ENCODE data around the gene NOD2.
A peak's percentile ranks its signal among the peaks of the same experiment; 100 is the strongest.

Gene NOD2

DNA sequence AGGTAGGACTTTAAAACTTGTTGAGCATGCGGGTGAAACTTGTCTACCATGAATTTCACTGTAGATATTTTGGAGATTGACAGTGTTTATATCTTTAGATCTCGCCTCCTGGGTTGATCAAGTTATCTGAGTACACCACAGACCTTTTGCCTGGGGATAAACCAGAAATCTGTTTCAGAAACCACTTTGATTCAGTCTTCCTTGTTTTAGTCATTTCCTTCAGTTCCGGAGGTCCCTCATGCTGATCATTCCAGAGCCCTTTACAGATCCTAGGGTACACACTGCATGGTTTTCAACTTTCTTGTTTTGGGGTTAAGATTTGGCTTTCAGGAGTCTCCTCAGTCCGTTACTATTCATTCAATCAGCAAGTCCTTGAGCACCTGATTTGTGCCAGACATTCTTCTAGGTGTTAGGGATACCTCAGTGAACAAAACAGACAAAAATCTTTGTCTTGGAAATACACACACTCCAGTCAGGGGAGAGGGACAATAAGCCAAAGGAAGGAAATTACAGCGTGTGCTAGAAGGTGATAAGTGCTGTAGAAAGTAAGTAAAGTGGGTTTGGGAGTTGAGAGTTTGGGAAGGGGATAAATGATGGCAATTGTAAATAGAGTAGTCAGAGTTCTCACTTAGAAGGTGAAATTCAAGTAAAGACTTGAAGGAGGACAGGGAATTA is 12.2 kb downstream of the NOD2 start:
- 100% methylated on average over 1 of the region's 5 CpGs for WGBS, 2 donors (ENCODE audit: extremely low coverage in 2 of 2, insufficient read length in 2 of 2, insufficient replicate concordance in 1 of 2)
- Histone ChIP-seq H3K4me3 (ENCODE audit: low read length in 2 of 2) (no peak overlapping the region), H3K27ac (replicated peaks; ENCODE audit: low read length) (no peak overlapping the region)

DNA sequence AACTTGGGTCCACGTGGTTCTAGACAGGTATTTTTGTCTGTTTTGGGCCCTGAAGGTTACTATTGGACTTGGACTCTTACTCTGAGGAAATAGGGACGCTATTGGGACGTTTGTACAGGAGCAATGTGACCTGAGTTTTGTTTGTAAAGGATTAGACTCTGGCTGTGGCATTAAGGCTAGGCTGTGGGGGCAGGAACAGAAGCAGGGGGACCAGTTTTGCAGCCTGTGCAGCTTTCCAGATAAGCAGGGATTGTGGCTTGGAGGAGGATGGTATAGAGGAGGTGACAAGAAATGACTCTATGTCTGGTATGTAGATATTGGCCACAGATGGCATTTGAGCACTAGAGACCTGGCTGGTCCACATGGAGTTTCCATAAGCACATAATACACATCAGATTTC is 12.8 kb downstream of the NOD2 start:
- Histone ChIP-seq H3K14ac (ENCODE audit: low read length) (no peak overlapping the region), H3K9ac (ENCODE audit: low read depth, low read length, poor library complexity) (no peak overlapping the region), H3K9me3 (replicated peaks in 1 of 2; ENCODE audit: control insufficient read depth in 2 of 2, insufficient read depth in 1 of 2, low read depth in 1 of 2, low read length in 2 of 2) (peaks cover 7 to 13% of the 10 kb centered on the region in 2 donors), H3K18ac (ENCODE audit: low read length) (no peak overlapping the region), H3K36me3 (replicated peaks in 1 of 2; ENCODE audit: control insufficient read depth in 2 of 2, insufficient read depth in 2 of 2, low read length in 2 of 2) (no peaks in the 10 kb centered on the region), H3K27me3 (ENCODE audit: control insufficient read depth in 3 of 3, insufficient read depth in 3 of 3, low read depth in 1 of 3, low read length in 3 of 3) (peaks cover 0 to 4% (median 0%) of the 10 kb centered on the region in 3 experiments), H3K79me1 (ENCODE audit: low read depth, low read length) (no peaks in the 10 kb centered on the region), H3K27ac (replicated peaks; ENCODE audit: low read length) (no peak overlapping the region), H2AK5ac (ENCODE audit: low read depth, low read length) (no peak overlapping the region), H4K91ac (ENCODE audit: low read depth, low read length, poor library complexity) (no peak overlapping the region), H2BK15ac (ENCODE audit: low read length) (no peak overlapping the region), H3K4ac (ENCODE audit: low read length) (no peak overlapping the region), H2BK5ac (ENCODE audit: low read length) (no peak overlapping the region), H3K23ac (ENCODE audit: low read depth, low read length, poor library complexity) (no peak overlapping the region), H3K4me1 (ENCODE audit: control insufficient read depth in 2 of 2, insufficient read depth in 1 of 2, low read depth in 1 of 2, low read length in 2 of 2) (no peaks in the 10 kb centered on the region), H2BK12ac (ENCODE audit: low read length) (no peak overlapping the region), H4K8ac (ENCODE audit: low read depth, low read length) (no peak overlapping the region), H3K4me3 (ENCODE audit: low read length in 2 of 2) (no peak overlapping the region), H3K4me2 (ENCODE audit: insufficient read depth, low read length, poor library complexity, severe bottlenecking) (no peak overlapping the region), H2BK120ac (ENCODE audit: low read depth, low read length) (no peak overlapping the region), H2AFZ (ENCODE audit: low read length) (no peak overlapping the region)
- WGBS, 2 donors (ENCODE audit: extremely low coverage in 2 of 2, insufficient read length in 2 of 2, insufficient replicate concordance in 1 of 2), result no CpG with 5 or more reads among the region's 3 CpGs
- DNase-seq (ENCODE audit: low spot score), result no peak

More for the DNA sequence above, 12.2 kb downstream of the NOD2 start:
- DNase-seq (ENCODE audit: low spot score), result no peak
- Histone ChIP-seq H4K91ac (ENCODE audit: low read depth, low read length, poor library complexity) (no peak overlapping the region), H2BK12ac (ENCODE audit: low read length) (no peak overlapping the region), H3K36me3 (replicated peaks in 1 of 2; ENCODE audit: control insufficient read depth in 2 of 2, insufficient read depth in 2 of 2, low read length in 2 of 2) (no peaks in the 10 kb centered on the region), H4K8ac (ENCODE audit: low read depth, low read length) (no peak overlapping the region), H3K79me1 (ENCODE audit: low read depth, low read length) (no peaks in the 10 kb centered on the region), H3K4me2 (ENCODE audit: insufficient read depth, low read length, poor library complexity, severe bottlenecking) (no peak overlapping the region), H3K23ac (ENCODE audit: low read depth, low read length, poor library complexity) (no peak overlapping the region), H2BK5ac (ENCODE audit: low read length) (no peak overlapping the region), H2AK5ac (ENCODE audit: low read depth, low read length) (no peak overlapping the region), H3K4me1 (ENCODE audit: control insufficient read depth in 2 of 2, insufficient read depth in 1 of 2, low read depth in 1 of 2, low read length in 2 of 2) (no peaks in the 10 kb centered on the region), H2BK120ac (ENCODE audit: low read depth, low read length) (no peak overlapping the region), H3K9ac (ENCODE audit: low read depth, low read length, poor library complexity) (no peak overlapping the region), H3K27me3 (ENCODE audit: control insufficient read depth in 3 of 3, insufficient read depth in 3 of 3, low read depth in 1 of 3, low read length in 3 of 3) (peaks cover 0 to 4% (median 0%) of the 10 kb centered on the region in 3 experiments), H3K4ac (ENCODE audit: low read length) (no peak overlapping the region), H3K18ac (ENCODE audit: low read length) (no peak overlapping the region), H2AFZ (ENCODE audit: low read length) (no peak overlapping the region), H3K14ac (ENCODE audit: low read length) (no peak overlapping the region), H3K9me3 (replicated peaks in 1 of 2; ENCODE audit: control insufficient read depth in 2 of 2, insufficient read depth in 1 of 2, low read depth in 1 of 2, low read length in 2 of 2) (peaks cover 7 to 13% of the 10 kb centered on the region in 2 donors), H2BK15ac (ENCODE audit: low read length) (no peak overlapping the region)

DNA sequence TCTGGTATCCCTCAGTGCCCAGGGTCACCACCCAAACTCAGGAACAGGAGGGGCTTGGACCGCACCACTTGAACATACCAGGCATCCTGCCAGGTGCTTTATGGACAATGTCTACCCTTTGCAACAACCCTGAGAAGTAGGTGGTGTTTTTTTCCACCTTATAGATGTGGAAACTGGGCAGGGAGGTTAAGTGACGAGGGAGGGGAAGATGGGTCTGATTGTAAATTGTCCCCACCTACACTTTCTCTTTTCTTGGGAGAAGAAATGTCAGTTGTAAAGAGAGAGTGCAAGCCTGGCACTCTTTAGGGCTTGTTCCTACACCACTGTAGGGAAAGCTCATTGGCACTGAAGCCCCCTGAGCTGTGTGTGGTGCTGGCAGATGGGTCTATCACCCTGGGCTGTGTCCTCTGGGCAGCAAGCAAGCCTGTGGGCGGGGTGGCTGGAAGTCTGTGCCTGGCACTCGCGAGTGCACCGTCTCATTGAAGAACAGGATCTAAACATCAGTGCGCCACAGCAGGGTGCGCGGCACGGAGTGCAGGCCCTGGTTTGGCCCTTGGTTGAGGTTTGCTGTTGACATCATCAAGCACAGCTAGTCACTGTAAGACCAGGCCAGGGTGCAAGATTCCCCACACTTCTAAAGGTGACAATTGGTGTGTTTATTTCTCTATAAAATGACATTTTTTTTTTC is 15.1 kb downstream of the NOD2 start:
- H2BK15ac ChIP-seq (ENCODE audit: low read length), result no peak overlapping the region
- H3K4me3 ChIP-seq (ENCODE audit: low read length in 2 of 2), result no peak overlapping the region
- no peak overlapping the region for H2BK12ac ChIP-seq (ENCODE audit: low read length)
- peak overlapping the region; percentile 2 for H3K18ac ChIP-seq (ENCODE audit: low read length)
- H3K9ac ChIP-seq (ENCODE audit: low read depth, low read length, poor library complexity), result peak overlapping the region; percentile 12
- H4K91ac ChIP-seq (ENCODE audit: low read depth, low read length, poor library complexity), result no peak overlapping the region
- H3K4me2 ChIP-seq (ENCODE audit: insufficient read depth, low read length, poor library complexity, severe bottlenecking), result no peak overlapping the region
- no peak overlapping the region for H2AFZ ChIP-seq (ENCODE audit: low read length)
- no peak overlapping the region for H4K8ac ChIP-seq (ENCODE audit: low read depth, low read length)
- no peak overlapping the region for H2BK120ac ChIP-seq (ENCODE audit: low read depth, low read length)
- H3K9me3 ChIP-seq (replicated peaks in 1 of 2; ENCODE audit: control insufficient read depth in 2 of 2, insufficient read depth in 1 of 2, low read depth in 1 of 2, low read length in 2 of 2), result peaks cover 7 to 13% of the 10 kb centered on the region in 2 donors
- no CpG with 5 or more reads among the region's 10 CpGs for WGBS, 2 donors (ENCODE audit: extremely low coverage in 2 of 2, insufficient read length in 2 of 2, insufficient replicate concordance in 1 of 2)
- H3K27me3 ChIP-seq (ENCODE audit: control insufficient read depth in 3 of 3, insufficient read depth in 3 of 3, low read depth in 1 of 3, low read length in 3 of 3), result peaks cover 0 to 4% (median 0%) of the 10 kb centered on the region in 3 experiments
- no peak overlapping the region for H3K27ac ChIP-seq (replicated peaks; ENCODE audit: low read length)
- no peak overlapping the region for H2BK5ac ChIP-seq (ENCODE audit: low read length)
- peak overlapping the region; percentile 47 for H3K14ac ChIP-seq (ENCODE audit: low read length)
- H2AK5ac ChIP-seq (ENCODE audit: low read depth, low read length), result no peak overlapping the region
- no peak overlapping the region for H3K23ac ChIP-seq (ENCODE audit: low read depth, low read length, poor library complexity)
- H3K4ac ChIP-seq (ENCODE audit: low read length), result no peak overlapping the region
- H3K79me1 ChIP-seq (ENCODE audit: low read depth, low read length), result no peaks in the 10 kb centered on the region
- H3K4me1 ChIP-seq (ENCODE audit: control insufficient read depth in 2 of 2, insufficient read depth in 1 of 2, low read depth in 1 of 2, low read length in 2 of 2), result peaks cover 3 to 4% of the 10 kb centered on the region in 2 donors
- DNase-seq (ENCODE audit: low spot score), result no peak
- H3K36me3 ChIP-seq (replicated peaks in 1 of 2; ENCODE audit: control insufficient read depth in 2 of 2, insufficient read depth in 2 of 2, low read length in 2 of 2), result no peaks in the 10 kb centered on the region

DNA sequence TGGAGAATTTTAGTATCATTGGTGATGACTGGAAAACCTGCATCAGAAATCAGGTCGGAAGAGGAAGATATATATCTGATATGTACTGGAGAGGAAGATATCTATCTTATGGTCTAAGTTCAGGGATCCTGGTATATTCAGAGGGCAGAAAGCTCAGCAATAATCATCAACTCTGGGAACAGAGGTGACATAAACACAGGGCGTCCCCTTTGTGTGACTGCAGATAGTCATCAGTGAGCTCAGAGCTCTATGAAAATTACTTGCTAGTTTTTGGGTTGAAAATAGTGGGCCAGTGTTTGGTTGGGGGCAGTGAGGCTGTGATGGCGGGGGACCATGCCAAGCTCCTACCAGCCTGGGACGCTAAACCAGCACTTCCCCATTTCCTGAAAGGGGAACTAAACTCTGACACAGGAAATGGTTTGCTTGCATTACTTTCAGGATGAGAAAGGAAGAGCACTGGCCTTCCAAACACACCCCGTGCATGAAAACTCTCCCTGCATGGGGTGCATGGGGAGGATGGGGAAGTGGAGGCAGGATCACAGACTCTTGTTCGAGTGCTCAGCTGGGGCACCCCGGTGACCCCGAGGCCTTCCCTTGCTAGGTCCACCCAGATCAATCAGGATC is 15.8 kb downstream of the NOD2 start:
- peaks cover 3 to 4% of the 10 kb centered on the region in 2 donors for H3K4me1 ChIP-seq (ENCODE audit: control insufficient read depth in 2 of 2, insufficient read depth in 1 of 2, low read depth in 1 of 2, low read length in 2 of 2)
- no peaks in the 10 kb centered on the region for H3K79me1 ChIP-seq (ENCODE audit: low read depth, low read length)
- no peak overlapping the region for H2BK120ac ChIP-seq (ENCODE audit: low read depth, low read length)
- no peak overlapping the region for H3K27ac ChIP-seq (replicated peaks; ENCODE audit: low read length)
- no peak for DNase-seq (ENCODE audit: low spot score)
- H3K36me3 ChIP-seq (replicated peaks in 1 of 2; ENCODE audit: control insufficient read depth in 2 of 2, insufficient read depth in 2 of 2, low read length in 2 of 2), result no peaks in the 10 kb centered on the region
- H3K9me3 ChIP-seq (replicated peaks in 1 of 2; ENCODE audit: control insufficient read depth in 2 of 2, insufficient read depth in 1 of 2, low read depth in 1 of 2, low read length in 2 of 2), result peaks cover 1 to 8% of the 10 kb centered on the region in 2 donors
- H3K23ac ChIP-seq (ENCODE audit: low read depth, low read length, poor library complexity), result no peak overlapping the region
- H3K18ac ChIP-seq (ENCODE audit: low read length), result no peak overlapping the region
- no peak overlapping the region for H3K4me3 ChIP-seq (ENCODE audit: low read length in 2 of 2)
- H2BK5ac ChIP-seq (ENCODE audit: low read length), result no peak overlapping the region
- H3K4me2 ChIP-seq (ENCODE audit: insufficient read depth, low read length, poor library complexity, severe bottlenecking), result no peak overlapping the region
- H3K14ac ChIP-seq (ENCODE audit: low read length), result no peak overlapping the region
- no peak overlapping the region for H2BK12ac ChIP-seq (ENCODE audit: low read length)
- no peak overlapping the region for H3K9ac ChIP-seq (ENCODE audit: low read depth, low read length, poor library complexity)
- no peak overlapping the region for H2BK15ac ChIP-seq (ENCODE audit: low read length)
- H2AFZ ChIP-seq (ENCODE audit: low read length), result no peak overlapping the region
- no CpG with 5 or more reads among the region's 8 CpGs for WGBS, 2 donors (ENCODE audit: extremely low coverage in 2 of 2, insufficient read length in 2 of 2, insufficient replicate concordance in 1 of 2)
- H3K27me3 ChIP-seq (ENCODE audit: control insufficient read depth in 3 of 3, insufficient read depth in 3 of 3, low read depth in 1 of 3, low read length in 3 of 3), result peaks cover 0 to 4% (median 0%) of the 10 kb centered on the region in 3 experiments
- H4K91ac ChIP-seq (ENCODE audit: low read depth, low read length, poor library complexity), result no peak overlapping the region
- no peak overlapping the region for H2AK5ac ChIP-seq (ENCODE audit: low read depth, low read length)
- no peak overlapping the region for H3K4ac ChIP-seq (ENCODE audit: low read length)
- H4K8ac ChIP-seq (ENCODE audit: low read depth, low read length), result no peak overlapping the region

Measured in neuronal stem cell (in vitro differentiated cells).